ENCODE results near the gene ACYP2. TPM values are rescaled to one million over a fixed set of nuclear protein-coding genes. Genes with fewer than 3 reads are reported as not detected.
A peak's percentile ranks its signal among the peaks of the same experiment; 100 is the strongest.
"Not testable (repeated sequence)": the region's sequence is repeated elsewhere in the genome, so short reads cannot be mapped to it uniquely, and the experiment has no call there.

ACYP2 gene
- total RNA-seq, 1 donor: 9.0 TPM

DNA sequence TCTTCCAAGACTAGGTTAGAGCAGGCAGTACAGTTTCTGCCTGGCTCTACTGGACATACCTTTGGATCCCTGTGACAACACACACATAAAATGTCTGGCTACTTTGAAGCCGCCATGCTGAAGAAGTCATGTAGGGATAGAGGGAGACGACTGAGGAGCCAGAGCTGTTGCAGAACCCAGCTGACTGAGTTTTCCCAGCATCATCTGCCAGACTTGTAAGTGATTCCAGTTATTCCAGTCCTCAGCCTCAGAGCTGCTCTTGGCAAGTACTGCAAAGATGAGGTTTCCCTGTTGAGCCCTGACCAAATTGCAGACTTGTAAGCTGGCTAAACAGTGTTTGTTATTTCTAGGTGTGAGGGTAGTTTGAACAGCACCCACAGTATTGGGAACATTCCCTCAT is 172.1 kb downstream of the ACYP2 start:
- Histone ChIP-seq H3K4me2 (ENCODE audit: insufficient read depth, low read length) (no peak overlapping the region), H4K20me1 (ENCODE audit: insufficient read depth, low read length) (no peaks in the 10 kb centered on the region), H3K4me1 (ENCODE audit: insufficient read depth, low read length) (no peaks in the 10 kb centered on the region), H2AFZ (ENCODE audit: low read length) (no peak overlapping the region), H3K9me3 (ENCODE audit: low read depth, low read length) (no peaks in the 10 kb centered on the region), H3K4me3 (ENCODE audit: insufficient read depth, low read length) (no peak overlapping the region), H3K36me3 (ENCODE audit: insufficient read depth, low read length) (no peaks in the 10 kb centered on the region), H3K27ac (ENCODE audit: low read depth, low read length) (no peak overlapping the region), H3K79me2 (ENCODE audit: insufficient read depth, low read length) (no peaks in the 10 kb centered on the region), H3K27me3 (ENCODE audit: insufficient read depth, low read length) (no peaks in the 10 kb centered on the region)
- DNase-seq (ENCODE audit: insufficient read length, low spot score, missing footprints): no peak
- TF ChIP-seq, protein P1, sequence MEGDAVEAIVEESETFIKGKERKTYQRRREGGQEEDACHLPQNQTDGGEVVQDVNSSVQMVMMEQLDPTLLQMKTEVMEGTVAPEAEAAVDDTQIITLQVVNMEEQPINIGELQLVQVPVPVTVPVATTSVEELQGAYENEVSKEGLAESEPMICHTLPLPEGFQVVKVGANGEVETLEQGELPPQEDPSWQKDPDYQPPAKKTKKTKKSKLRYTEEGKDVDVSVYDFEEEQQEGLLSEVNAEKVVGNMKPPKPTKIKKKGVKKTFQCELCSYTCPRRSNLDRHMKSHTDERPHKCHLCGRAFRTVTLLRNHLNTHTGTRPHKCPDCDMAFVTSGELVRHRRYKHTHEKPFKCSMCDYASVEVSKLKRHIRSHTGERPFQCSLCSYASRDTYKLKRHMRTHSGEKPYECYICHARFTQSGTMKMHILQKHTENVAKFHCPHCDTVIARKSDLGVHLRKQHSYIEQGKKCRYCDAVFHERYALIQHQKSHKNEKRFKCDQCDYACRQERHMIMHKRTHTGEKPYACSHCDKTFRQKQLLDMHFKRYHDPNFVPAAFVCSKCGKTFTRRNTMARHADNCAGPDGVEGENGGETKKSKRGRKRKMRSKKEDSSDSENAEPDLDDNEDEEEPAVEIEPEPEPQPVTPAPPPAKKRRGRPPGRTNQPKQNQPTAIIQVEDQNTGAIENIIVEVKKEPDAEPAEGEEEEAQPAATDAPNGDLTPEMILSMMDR (IDR thresholded peaks at IDR 0.05; ENCODE audit: extremely low read depth, low read depth, low read length): no peak

DNA sequence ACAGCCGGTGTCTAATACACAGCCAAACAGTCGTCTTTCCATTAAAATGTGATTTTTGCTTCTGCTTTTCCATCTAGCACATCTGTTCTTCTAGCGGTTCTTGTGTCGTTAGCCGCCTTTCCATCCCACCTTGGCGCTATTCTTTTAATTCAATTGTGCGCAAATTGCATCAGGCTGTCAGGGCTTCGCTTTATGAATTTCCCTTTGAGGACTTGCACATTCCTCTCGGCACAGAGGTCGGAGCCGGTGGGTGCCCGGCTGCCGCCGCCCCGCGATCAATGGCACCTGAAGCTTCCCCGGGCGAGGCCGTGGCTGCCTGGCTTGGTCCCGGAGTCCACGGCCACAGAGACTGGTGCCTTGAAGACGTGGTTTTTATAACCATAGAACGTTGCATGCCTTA is 174.5 kb downstream of the ACYP2 start:
- Histone ChIP-seq H3K27me3 (ENCODE audit: insufficient read depth, low read length) (no peaks in the 10 kb centered on the region), H3K9me3 (ENCODE audit: low read depth, low read length) (no peaks in the 10 kb centered on the region), H3K4me2 (ENCODE audit: insufficient read depth, low read length) (no peak overlapping the region), H2AFZ (ENCODE audit: low read length) (no peak overlapping the region), H3K36me3 (ENCODE audit: insufficient read depth, low read length) (no peaks in the 10 kb centered on the region), H3K79me2 (ENCODE audit: insufficient read depth, low read length) (no peaks in the 10 kb centered on the region), H3K4me3 (ENCODE audit: insufficient read depth, low read length) (no peak overlapping the region), H3K4me1 (ENCODE audit: insufficient read depth, low read length) (no peaks in the 10 kb centered on the region), H4K20me1 (ENCODE audit: insufficient read depth, low read length) (no peaks in the 10 kb centered on the region), H3K27ac (ENCODE audit: low read depth, low read length) (no peak overlapping the region)
- TF ChIP-seq, protein P1 (IDR thresholded peaks at IDR 0.05; ENCODE audit: extremely low read depth, low read depth, low read length): no peak
- peak; percentile 29 for DNase-seq (ENCODE audit: insufficient read length, low spot score, missing footprints)

GRCh38 chr2:54290356-54291025 is 175.1 kb downstream of the ACYP2 start:
- peak; percentile 14 for DNase-seq (ENCODE audit: insufficient read length, low spot score, missing footprints)
- H3K4me2 ChIP-seq (ENCODE audit: insufficient read depth, low read length): no peak overlapping the region
- TF ChIP-seq, protein P1 (IDR thresholded peaks at IDR 0.05; ENCODE audit: extremely low read depth, low read depth, low read length): no peak
- no peak overlapping the region for H3K27ac ChIP-seq (ENCODE audit: low read depth, low read length)
- H2AFZ ChIP-seq (ENCODE audit: low read length): no peak overlapping the region
- no peaks in the 10 kb centered on the region for H4K20me1 ChIP-seq (ENCODE audit: insufficient read depth, low read length)
- no peak overlapping the region for H3K4me3 ChIP-seq (ENCODE audit: insufficient read depth, low read length)
- no peaks in the 10 kb centered on the region for H3K9me3 ChIP-seq (ENCODE audit: low read depth, low read length)
- no peaks in the 10 kb centered on the region for H3K79me2 ChIP-seq (ENCODE audit: insufficient read depth, low read length)
- no peaks in the 10 kb centered on the region for H3K36me3 ChIP-seq (ENCODE audit: insufficient read depth, low read length)
- no peaks in the 10 kb centered on the region for H3K27me3 ChIP-seq (ENCODE audit: insufficient read depth, low read length)
- H3K4me1 ChIP-seq (ENCODE audit: insufficient read depth, low read length): no peaks in the 10 kb centered on the region

DNA sequence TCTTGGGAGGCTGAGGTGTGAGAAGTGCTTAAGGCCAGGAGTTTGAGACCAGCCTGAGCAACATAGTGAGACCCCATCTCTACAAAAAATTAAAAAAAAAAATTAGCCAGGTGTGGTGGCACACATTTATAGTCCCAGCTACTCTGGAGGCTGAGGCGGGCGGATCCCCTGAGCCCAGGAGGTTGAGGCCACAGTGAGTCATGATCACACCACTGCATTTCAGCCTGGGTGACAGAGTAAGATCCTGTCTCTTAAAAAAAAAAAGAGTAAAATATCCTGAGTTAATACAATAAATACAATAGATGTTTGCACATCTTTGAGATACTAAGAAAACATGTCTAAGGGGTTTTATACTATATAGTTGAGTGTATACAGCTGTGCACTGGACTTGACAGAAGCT is 179.2 kb downstream of the ACYP2 start:
- H3K4me1 ChIP-seq (ENCODE audit: insufficient read depth, low read length); H2AFZ ChIP-seq (ENCODE audit: low read length); H3K27ac ChIP-seq (ENCODE audit: low read depth, low read length); H3K4me2 ChIP-seq (ENCODE audit: insufficient read depth, low read length); H3K36me3 ChIP-seq (ENCODE audit: insufficient read depth, low read length); H3K9me3 ChIP-seq (ENCODE audit: low read depth, low read length); H3K4me3 ChIP-seq (ENCODE audit: insufficient read depth, low read length); DNase-seq (ENCODE audit: insufficient read length, low spot score, missing footprints); H3K27me3 ChIP-seq (ENCODE audit: insufficient read depth, low read length); H3K79me2 ChIP-seq (ENCODE audit: insufficient read depth, low read length); H4K20me1 ChIP-seq (ENCODE audit: insufficient read depth, low read length): not testable (repeated sequence)
